Activated CD8-positive, alpha-beta memory T cell treated with anti-CD3 and anti-CD28 coated beads, Interleukin-2, amount 50 U/mL, for 48 hours (primary cell): ENCODE measurements around the gene THADA.

Experiments
- DNase-seq: peaks from one replicate; pipeline ENCODE4 v3.0.0-alpha.2; 2020

Gene THADA

GRCh38 chr2:43375746-43376522 lies 219.9 kb downstream of the THADA start:
- DNase-seq: no peak

- DNase-seq: no peak
These were observed 223.3 kb downstream of the THADA start for GRCh38 chr2:43372416-43373081.

- no peak for DNase-seq
These were observed 225.1 kb downstream of the THADA start for GRCh38 chr2:43370705-43371104.

GRCh38 chr2:43370146-43370545 lies 225.7 kb downstream of the THADA start:
- no peak for DNase-seq

GRCh38 chr2:43368483-43369385 lies 227.1 kb downstream of the THADA start:
- no peak for DNase-seq

GRCh38 chr2:43367012-43367782 lies 228.6 kb downstream of the THADA start:
- no peak for DNase-seq

GRCh38 chr2:43363120-43363519 lies 232.7 kb downstream of the THADA start:
- no peak for DNase-seq

GRCh38 chr2:43361286-43361685 lies 234.6 kb downstream of the THADA start:
- DNase-seq: no peak

GRCh38 chr2:43360137-43360536 lies 235.7 kb downstream of the THADA start:
- no peak for DNase-seq

GRCh38 chr2:43358410-43359201 lies 237.2 kb downstream of the THADA start:
- DNase-seq: no peak

- DNase-seq: no peak
These were observed 239.1 kb downstream of the THADA start for GRCh38 chr2:43356774-43357173.

- DNase-seq: no peak
These were observed 240.4 kb downstream of the THADA start for GRCh38 chr2:43355399-43355798.

GRCh38 chr2:43349904-43350303 lies 245.9 kb downstream of the THADA start:
- no peak for DNase-seq

GRCh38 chr2:43348908-43349661 lies 246.8 kb downstream of the THADA start:
- no peak for DNase-seq

GRCh38 chr2:43347746-43348145 lies 248.1 kb downstream of the THADA start:
- no peak for DNase-seq

GRCh38 chr2:43346602-43347567 lies 249.0 kb downstream of the THADA start:
- no peak for DNase-seq

- no peak for DNase-seq
These were observed 250.0 kb downstream of the THADA start for GRCh38 chr2:43345872-43346271.

- DNase-seq: no peak
These were observed 250.4 kb downstream of the THADA start for GRCh38 chr2:43345391-43345813.

GRCh38 chr2:43344868-43345373 lies 250.9 kb downstream of the THADA start:
- no peak for DNase-seq
